PFSK-1 (cell line): Measurements from ENCODE around the gene ZNF830.

ENCODE experiments used
- FOXP2 ChIP-seq: optimal IDR thresholded peaks from 2 replicates; pipeline ENCODE3; 2011; ENCODE audit warnings: borderline replicate concordance, control low read depth, inconsistent platforms; ENCODE audit not compliant: insufficient read depth; ENCODE audit errors: extremely low read length, extremely low read depth
- POLR2AphosphoS5 ChIP-seq: IDR thresholded peaks from 2 replicates; pipeline ENCODE4 v1.6.1; 2012; ENCODE audit warnings: low read depth, mild to moderate bottlenecking, control low read depth, low read length, moderate library complexity
- REST ChIP-seq, 2 experiments: IDR thresholded peaks; 2 replicates each; pipeline versions ENCODE4 v1.6.1 to v1.8.0; 2011 to 2012; ENCODE audit warnings: low read depth in 2 of 2, low read length in 2 of 2, control low read depth in 1 of 2, inconsistent platforms in 1 of 2, mild to moderate bottlenecking in 1 of 2, moderate library complexity in 1 of 2; ENCODE audit not compliant: insufficient read depth in 1 of 2
- SIN3A ChIP-seq: IDR thresholded peaks from 2 replicates; pipeline ENCODE4 v1.6.1; 2012; ENCODE audit warnings: mild to moderate bottlenecking, low read length, moderate library complexity, borderline replicate concordance; ENCODE audit not compliant: insufficient read depth
- TAF1 ChIP-seq: IDR thresholded peaks from 2 replicates; pipeline ENCODE4 v1.6.1; 2012; ENCODE audit warnings: low read length, control low read depth, borderline replicate concordance; ENCODE audit not compliant: insufficient read depth

Gene ZNF830

DNA sequence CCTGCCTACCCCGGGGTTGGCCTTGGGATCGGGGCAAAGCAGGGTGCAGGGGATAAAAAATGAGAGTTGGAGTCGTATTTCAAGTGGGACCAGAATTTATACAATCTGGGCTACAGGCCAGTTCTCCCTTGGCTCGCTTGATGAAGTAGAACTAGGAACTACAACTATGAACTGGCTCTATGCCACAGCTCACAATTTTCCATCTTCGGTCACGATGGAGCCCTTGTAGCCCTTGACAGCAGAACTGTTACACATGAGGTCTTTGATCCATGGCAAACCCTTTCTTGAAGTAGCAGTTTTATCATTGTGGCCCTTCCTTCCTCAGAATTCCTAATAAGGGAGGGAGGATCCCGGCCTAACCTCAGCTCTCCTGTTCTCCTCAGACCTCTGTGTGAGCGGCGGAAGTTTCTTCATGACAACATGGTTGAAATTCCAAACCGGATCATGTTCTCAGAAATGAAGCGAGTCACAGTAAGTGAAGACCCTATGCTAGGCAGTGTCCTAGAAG lies 36.1 kb downstream of the ZNF830 start:
- TF ChIP-seq FOXP2 (no peak), TAF1 (no peak), REST (IDR thresholded peaks at IDR 0.05; ENCODE audit: insufficient read depth in 1 of 2, low read depth in 2 of 2, low read length in 2 of 2) (no peak), POLR2AphosphoS5 (no peak), SIN3A (no peak)

- no peak for TF ChIP-seq FOXP2
- no peak for TF ChIP-seq TAF1
These were observed 36.9 kb downstream of the ZNF830 start for GRCh38 chr17:34998205-34998604.

DNA sequence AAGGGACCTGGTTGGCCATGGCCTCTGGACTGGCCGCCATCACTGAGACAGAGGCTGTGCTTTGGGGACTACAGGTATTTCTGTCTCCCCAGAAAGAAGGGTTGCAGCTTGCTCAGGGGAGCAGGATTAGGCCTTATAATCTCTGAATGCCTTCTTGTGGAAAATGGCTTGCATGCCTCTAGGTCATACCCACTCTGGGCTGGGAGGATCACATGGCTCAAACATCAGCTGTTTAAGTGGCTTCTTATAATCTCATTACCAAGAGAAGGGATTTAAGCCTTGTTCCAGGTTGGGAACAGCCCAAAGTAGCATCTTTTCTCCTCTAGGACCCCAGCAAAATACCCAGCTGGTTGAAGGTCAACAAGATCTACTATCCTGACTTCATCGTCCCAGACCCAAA lies 38.1 kb downstream of the ZNF830 start:
- TF ChIP-seq FOXP2: no peak
- no peak for TF ChIP-seq TAF1
- TF ChIP-seq SIN3A: no peak
- TF ChIP-seq REST (IDR thresholded peaks at IDR 0.05; ENCODE audit: insufficient read depth in 1 of 2, low read depth in 2 of 2, low read length in 2 of 2): no peak
- TF ChIP-seq POLR2AphosphoS5: no peak

- TF ChIP-seq SIN3A: no peak
- no peak for TF ChIP-seq TAF1
- TF ChIP-seq REST (IDR thresholded peaks at IDR 0.05; ENCODE audit: insufficient read depth in 1 of 2, low read depth in 2 of 2, low read length in 2 of 2): no peak
- TF ChIP-seq FOXP2: no peak
- no peak for TF ChIP-seq POLR2AphosphoS5
These were observed 40.2 kb downstream of the ZNF830 start for GRCh38 chr17:35001549-35001948.

GRCh38 chr17:35002876-35003551 lies 41.7 kb downstream of the ZNF830 start:
- TF ChIP-seq FOXP2 (no peak), SIN3A (no peak)

DNA sequence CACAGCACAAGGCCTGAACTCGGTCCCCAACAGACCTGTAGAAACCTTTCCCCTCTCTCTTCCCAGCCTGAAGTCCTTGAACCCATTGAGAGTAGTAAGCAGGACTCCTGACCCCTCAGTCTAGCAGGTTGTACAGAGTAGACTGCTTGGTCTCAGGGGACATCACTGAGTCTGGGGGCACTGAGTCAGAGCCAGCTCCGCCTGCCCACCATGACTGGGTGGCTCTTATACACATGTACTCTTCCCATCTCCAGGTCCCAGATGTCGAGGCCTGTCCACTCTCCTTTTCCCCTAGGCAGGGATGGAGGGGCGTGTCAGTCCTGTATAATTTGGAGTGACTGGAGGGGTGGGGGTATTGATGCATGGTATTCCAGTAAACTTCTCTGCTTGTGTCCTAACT lies 42.4 kb downstream of the ZNF830 start:
- TF ChIP-seq FOXP2 (no peak), TAF1 (no peak), POLR2AphosphoS5 (no peak), REST (IDR thresholded peaks at IDR 0.05; ENCODE audit: insufficient read depth in 1 of 2, low read depth in 2 of 2, low read length in 2 of 2) (no peak), SIN3A (no peak)
